Neural cell (in vitro differentiated cells): ENCODE measurements around the gene C2CD3. TPM values are rescaled to one million over a fixed set of nuclear protein-coding genes. Genes with fewer than 3 reads are reported as not detected.

Experiments used
- H2AFZ ChIP-seq: fragments of 200-600, 300-800 bp; sonication (generic), shearing (Covaris generic); 2 replicates; pipeline ENCODE4 v1.6.0; 2014; ENCODE audit warnings: low read depth, mild to moderate bottlenecking, antibody characterized with exemption, low read length, moderate library complexity
- H3F3A ChIP-seq: fragments of 200-600 bp; shearing (Covaris generic); 2 replicates; pipeline ENCODE4 v1.6.1; 2016; ENCODE audit warnings: mild to moderate bottlenecking, moderate library complexity, mixed read lengths, antibody characterized with exemption, low read length; ENCODE audit not compliant: insufficient read depth, poor library complexity, severe bottlenecking
- H3K27ac ChIP-seq: fragments of 200-600, 300-800 bp; sonication (generic), shearing (Covaris generic); 2 replicates; pipeline ENCODE4 v1.5.1; 2014; ENCODE audit warnings: mild to moderate bottlenecking, low read length, moderate library complexity
- H3K27me3 ChIP-seq: fragments of 300-800, 200-600 bp; sonication (generic), shearing (Covaris generic); 2 replicates; pipeline ENCODE4 v1.6.0; 2014; ENCODE audit warnings: mild to moderate bottlenecking, low read depth, low read length, moderate library complexity; ENCODE audit not compliant: insufficient read depth
- H3K36me3 ChIP-seq: fragments of 300-800, 200-600 bp; sonication (generic), shearing (Covaris generic); 2 replicates; pipeline ENCODE4 v1.5.1; 2014; ENCODE audit warnings: mild to moderate bottlenecking, antibody characterized with exemption, low read length, moderate library complexity; ENCODE audit not compliant: insufficient read depth
- H3K4me2 ChIP-seq: fragments of 300-800, 200-600 bp; sonication (generic), shearing (Covaris generic); 2 replicates; pipeline ENCODE4 v1.6.0; 2014; ENCODE audit warnings: mild to moderate bottlenecking, low read length
- H3K4me3 ChIP-seq: fragments of 300-800, 200-600 bp; sonication (generic), shearing (Covaris generic); 2 replicates; pipeline ENCODE4 v1.5.1; 2014; ENCODE audit warnings: mild to moderate bottlenecking, low read length, moderate library complexity
- H3K79me2 ChIP-seq: fragments of 200-600 bp; shearing (Covaris generic); replicated peaks from 2 replicates; pipeline ENCODE4 v1.6.0; 2014; ENCODE audit warnings: mild to moderate bottlenecking, low read length, moderate library complexity; ENCODE audit not compliant: insufficient read depth
- H3K9ac ChIP-seq: fragments of 300-800, 200-600 bp; sonication (generic), shearing (Covaris generic); 2 replicates; pipeline ENCODE4 v1.6.1; 2016; ENCODE audit warnings: mild to moderate bottlenecking, low read length, mixed read lengths
- H3K9me2 ChIP-seq: fragments of 200-600 bp; shearing (Covaris generic); 2 replicates; pipeline ENCODE4 v1.6.1; 2016; ENCODE audit warnings: mild to moderate bottlenecking, low read length, mixed read lengths; ENCODE audit not compliant: insufficient read depth
- H3K9me3 ChIP-seq: fragments of 200-600, 300-800 bp; sonication (generic), shearing (Covaris generic); 2 replicates; pipeline ENCODE4 v1.6.1; 2016; ENCODE audit warnings: mild to moderate bottlenecking, mixed run types, low read length, moderate library complexity, mixed read lengths
- H4K20me1 ChIP-seq: fragments of 200-600 bp; shearing (Covaris generic); 2 replicates; pipeline ENCODE4 v1.6.1; 2016; ENCODE audit warnings: mild to moderate bottlenecking, mixed run types; ENCODE audit not compliant: insufficient read depth
- CTCF ChIP-seq: fragments of 450-650 bp; IDR thresholded peaks from 2 replicates; pipeline ENCODE4 v1.5.1; 2014; ENCODE audit warnings: antibody characterized with exemption, mild to moderate bottlenecking, moderate library complexity; ENCODE audit not compliant: poor library complexity, severe bottlenecking
- EP300 ChIP-seq: fragments of 450-650 bp; conservative IDR thresholded peaks from 2 replicates; pipeline ENCODE4 v1.6.1; 2014; ENCODE audit warnings: antibody characterized with exemption, mild to moderate bottlenecking, moderate library complexity; ENCODE audit not compliant: poor library complexity, severe bottlenecking
- EZH2 ChIP-seq: fragments of 200-600, 300-800 bp; shearing (Covaris generic), sonication (generic); IDR thresholded peaks from 2 replicates; pipeline ENCODE4 v1.6.1; 2014; ENCODE audit warnings: antibody characterized with exemption, low read length, borderline replicate concordance, mild to moderate bottlenecking; ENCODE audit not compliant: insufficient read depth, poor library complexity, severe bottlenecking
- MXI1 ChIP-seq: fragments of 450-650 bp; conservative IDR thresholded peaks from 2 replicates; pipeline ENCODE4 v1.6.1; 2014; ENCODE audit warnings: antibody characterized with exemption, mild to moderate bottlenecking; ENCODE audit not compliant: poor library complexity, severe bottlenecking
- POLR2AphosphoS5 ChIP-seq: IDR thresholded peaks from 2 replicates; pipeline ENCODE4 v1.6.1; 2012
- RAD21 ChIP-seq: fragments of 450-650 bp; conservative IDR thresholded peaks from 2 replicates; pipeline ENCODE4 v1.6.1; 2014; ENCODE audit warnings: antibody characterized with exemption, mild to moderate bottlenecking, moderate library complexity
- REST ChIP-seq: IDR thresholded peaks from 2 replicates; pipeline ENCODE4 v1.6.1; 2012; ENCODE audit warnings: borderline replicate concordance
- SMC3 ChIP-seq: fragments of 450-650 bp; conservative IDR thresholded peaks from 2 replicates; pipeline ENCODE4 v1.6.1; 2014; ENCODE audit warnings: antibody characterized with exemption, mild to moderate bottlenecking, moderate library complexity; ENCODE audit not compliant: poor library complexity
- TAF1 ChIP-seq: IDR thresholded peaks from 2 replicates; pipeline ENCODE4 v1.6.1; 2012; ENCODE audit warnings: low read depth
- polyA plus RNA-seq: library from polyadenylated mRNA; depleted of rRNA; stranded (reverse); fragments of >200 nt; gene quantifications from 2 replicates; pipeline ENCODE4 v1.2.3, GENCODE V29; 2014

Gene C2CD3
- polyA plus RNA-seq, 1 donor from 2014 or later = 13.2 TPM

GRCh38 chr11:74008373-74009229 is 162.2 kb downstream of the C2CD3 start, which contains the start of gene UCP3:
UCP3 (minus strand) TSS chr11:74009085; CDS start chr11:74007042, 2,043 bp downstream.
- H3F3A ChIP-seq = no peaks in the 10 kb centered on the region
- no peaks in the 10 kb centered on the region for H3K36me3 ChIP-seq
- no peak within 1 kb of the TSS for H3K4me2 ChIP-seq
- H3K9ac ChIP-seq = no peak within 1 kb of the TSS
- no peak within 1 kb of the TSS for H2AFZ ChIP-seq
- H3K27me3 ChIP-seq = no peaks in the 10 kb centered on the region
- H3K9me3 ChIP-seq = no peaks in the 10 kb centered on the region
- H3K79me2 ChIP-seq = no peaks in the 10 kb centered on the region
- TF ChIP-seq MXI1 (no peak), CTCF (no peak), EP300 (no peak), REST (no peak), EZH2 (no peak), POLR2AphosphoS5 (no peak), SMC3 (no peak), RAD21 (no peak), TAF1 (no peak)
- no peak within 1 kb of the TSS for H3K27ac ChIP-seq
- H4K20me1 ChIP-seq = no peaks in the 10 kb centered on the region
- H3K9me2 ChIP-seq = no peaks in the 10 kb centered on the region
- H3K4me3 ChIP-seq = no peak within 1 kb of the TSS

GRCh38 chr11:74007691-74008372 is 163.0 kb downstream of the C2CD3 start:
- no peaks in the 10 kb centered on the region for H3K27me3 ChIP-seq
- no peak overlapping the region for H3K4me2 ChIP-seq
- no peak overlapping the region for H3K27ac ChIP-seq

More at GRCh38 chr11:74007691-74008372, 163.0 kb downstream of the C2CD3 start:
- no peaks in the 10 kb centered on the region for H3F3A ChIP-seq
- H3K9ac ChIP-seq = no peak overlapping the region
- H4K20me1 ChIP-seq = no peaks in the 10 kb centered on the region
- peaks cover 3% of the 10 kb centered on the region for H3K36me3 ChIP-seq
- H2AFZ ChIP-seq = no peak overlapping the region
- H3K4me3 ChIP-seq = no peak overlapping the region
- H3K9me2 ChIP-seq = no peaks in the 10 kb centered on the region
- H3K9me3 ChIP-seq = no peaks in the 10 kb centered on the region
- TF ChIP-seq MXI1 = no peak
- no peak for TF ChIP-seq RAD21
- TF ChIP-seq EP300 = no peak
- TF ChIP-seq TAF1 = no peak
- TF ChIP-seq REST = no peak
- TF ChIP-seq SMC3 = no peak
- no peak for TF ChIP-seq EZH2
- TF ChIP-seq POLR2AphosphoS5 = no peak
- no peak for TF ChIP-seq CTCF
- no peaks in the 10 kb centered on the region for H3K79me2 ChIP-seq
